Stimulated activated CD4-positive, alpha-beta T cell treated with anti-CD3 and anti-CD28 coated beads, Interleukin-12 subunit alpha, Interleukin-12 subunit beta, amount 100 ng/mL, for 24 hours (primary cell): ENCODE results near the gene KEL.

ENCODE experiments used
- DNase-seq, 2 experiments: peaks; one replicate each; pipeline ENCODE4 v3.0.0-alpha.2; 2020; ENCODE audit warnings: low read depth in 2 of 2

The KEL gene

GRCh38 chr7:142962991-142963390 is 828 bp upstream of the KEL start:
- no peak for DNase-seq

DNA sequence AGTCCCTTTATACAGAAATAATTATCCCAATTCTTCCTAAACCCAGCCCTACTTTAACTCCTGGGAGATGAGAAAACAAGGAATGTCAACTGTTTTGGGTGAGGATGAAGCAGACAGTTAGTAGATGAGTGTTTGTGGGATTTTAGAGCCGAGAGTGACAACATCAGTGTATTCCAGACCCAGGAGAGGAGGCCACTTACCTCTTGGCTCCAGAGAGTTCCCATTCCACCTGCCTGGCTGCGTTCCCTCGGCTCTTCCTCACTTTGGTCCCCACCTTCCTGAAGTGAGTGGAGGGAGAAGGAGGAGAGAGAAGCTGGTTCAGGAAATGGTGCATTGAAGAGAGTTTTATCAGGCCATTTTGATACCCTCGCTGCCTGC is 579 bp downstream of the KEL start:
- no peak for DNase-seq

GRCh38 chr7:142960955-142961512 is 1.1 kb downstream of the KEL start:
- DNase-seq = no peak

- no peak for DNase-seq
Observed at GRCh38 chr7:142959202-142959601, 3.0 kb downstream of the KEL start.

DNA sequence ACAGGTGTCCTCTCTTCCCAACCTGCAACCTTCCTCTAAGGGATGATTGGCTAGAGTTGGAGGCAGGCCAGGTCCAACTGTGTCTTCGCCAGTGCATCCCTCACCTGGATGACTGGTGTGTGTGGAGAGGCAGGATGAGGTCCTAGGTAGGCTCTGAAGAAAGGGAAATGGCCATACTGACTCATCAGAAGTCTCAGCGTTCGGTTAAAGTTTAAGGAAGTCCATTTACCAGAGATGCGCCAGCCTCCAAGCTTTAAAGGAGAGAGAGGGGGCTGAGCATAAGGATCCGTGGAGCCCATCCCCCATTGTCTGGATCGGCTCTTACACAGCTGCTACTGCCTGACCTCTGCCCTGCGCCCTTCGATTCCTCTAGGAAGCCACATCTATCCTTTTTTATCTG is 4.4 kb downstream of the KEL start:
- no peak for DNase-seq

DNA sequence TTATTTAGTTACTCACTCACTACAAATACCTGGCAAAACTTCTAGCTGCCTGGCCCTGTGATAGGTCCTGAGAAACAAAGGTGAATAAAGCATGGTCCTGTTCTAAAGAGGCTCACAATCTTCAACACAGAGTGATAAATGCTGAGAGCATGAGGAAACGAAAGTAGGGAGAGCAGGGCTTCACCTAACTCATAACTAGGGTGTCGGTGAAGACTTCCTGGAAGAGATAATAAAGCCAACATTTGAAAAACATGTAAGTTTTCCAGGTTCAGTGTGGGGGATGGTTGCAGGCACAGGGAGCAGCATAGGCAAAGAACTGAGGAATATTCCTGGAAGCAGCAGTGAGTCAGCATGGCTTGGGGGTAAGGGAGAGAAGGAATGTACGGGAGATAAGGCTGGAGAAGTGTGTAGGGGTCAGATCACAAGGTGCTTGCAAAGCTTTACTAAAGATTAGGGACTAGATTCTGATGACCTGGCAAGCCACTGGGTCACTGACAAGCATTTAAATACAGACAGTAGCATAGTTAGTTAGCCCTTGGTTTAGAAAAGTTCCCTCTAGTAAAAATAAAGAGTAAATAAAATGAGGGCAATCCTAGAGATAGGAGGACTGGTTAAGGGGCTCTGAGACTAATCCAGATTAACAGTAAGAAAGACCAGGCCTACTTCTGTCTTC is 5.1 kb downstream of the KEL start:
- no peak for DNase-seq

DNA sequence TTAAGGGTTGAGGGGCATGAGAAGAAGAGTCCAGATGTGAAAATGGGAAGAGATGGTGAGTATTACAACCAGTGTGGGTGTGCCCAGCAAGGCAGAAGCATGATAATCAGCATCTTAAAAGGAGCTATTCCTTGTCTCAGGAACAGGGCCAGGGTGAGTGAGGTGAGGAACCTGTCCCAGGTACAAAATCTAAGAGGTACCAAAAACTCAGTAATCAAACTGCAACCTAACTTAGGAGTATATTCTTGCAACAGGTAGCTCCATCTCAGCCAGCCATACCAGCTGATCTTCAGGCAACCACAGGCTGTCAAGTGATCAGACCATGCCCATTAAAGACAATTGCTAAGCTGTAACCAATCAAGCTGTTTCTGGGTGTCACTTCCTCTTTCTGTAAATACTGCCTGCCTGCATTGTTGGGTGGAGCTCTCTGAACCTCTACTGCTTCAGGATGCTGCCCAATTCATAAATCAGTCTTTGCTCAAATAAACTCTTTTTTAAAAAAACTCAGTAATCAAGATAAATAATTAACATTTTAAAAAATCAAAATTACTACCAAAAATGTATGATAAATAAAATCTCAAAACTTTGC is 7.4 kb downstream of the KEL start:
- DNase-seq = no peak

GRCh38 chr7:142950235-142950634 is 11.9 kb downstream of the KEL start:
- DNase-seq = no peak

GRCh38 chr7:142948603-142949002 is 13.6 kb downstream of the KEL start:
- DNase-seq = no peak

DNA sequence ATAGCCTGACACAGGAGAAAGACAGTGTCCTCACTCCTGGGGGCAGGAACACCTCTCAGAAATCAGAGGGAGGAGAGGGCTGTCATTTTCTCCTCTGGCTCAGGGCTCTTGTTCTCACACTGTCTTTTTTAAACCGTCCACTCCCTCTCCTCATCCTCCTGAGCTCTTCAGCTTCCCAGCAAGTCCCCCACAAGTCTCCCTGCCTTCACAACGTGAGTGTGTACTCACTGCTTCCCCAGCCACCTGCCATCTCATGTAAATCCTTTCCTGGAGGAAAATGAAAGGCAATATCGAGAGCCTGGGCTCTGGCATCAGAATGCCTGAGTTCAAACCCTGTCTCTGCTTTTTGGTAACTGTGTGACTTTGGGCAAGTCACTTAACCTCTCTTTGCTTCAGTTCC is 17.2 kb downstream of the KEL start:
- DNase-seq = no peak

- DNase-seq = no peak
Observed at GRCh38 chr7:142943706-142944268, 18.4 kb downstream of the KEL start.

DNA sequence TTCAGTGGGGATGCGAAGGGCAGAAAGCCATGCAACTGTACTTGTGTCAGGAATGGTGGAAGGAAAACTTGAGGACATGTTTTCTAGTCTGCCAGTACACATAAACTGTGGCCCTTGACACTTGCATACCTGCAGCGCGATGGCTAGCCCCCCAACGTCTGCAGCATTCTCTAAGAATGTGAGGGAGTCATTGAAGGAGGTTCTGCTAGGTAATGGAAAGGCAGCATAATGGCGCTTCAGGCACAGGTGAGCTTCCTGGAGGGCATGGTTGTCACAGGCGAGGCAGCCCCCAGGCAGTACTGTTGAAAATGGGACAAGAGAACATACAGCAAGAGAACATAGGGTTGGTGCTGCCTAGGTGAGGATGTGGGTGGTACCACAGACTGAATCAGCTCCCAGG is 19.4 kb downstream of the KEL start:
- no peak for DNase-seq

- no peak for DNase-seq
Observed at GRCh38 chr7:142941541-142941940, 20.6 kb downstream of the KEL start.

- DNase-seq = no peak
Observed at GRCh38 chr7:142940966-142941535, 21.1 kb downstream of the KEL start.

GRCh38 chr7:142939226-142939910 is 22.8 kb downstream of the KEL start, which contains the start of gene LLCFC1:
Gene LLCFC1 (plus strand): TSS chr7:142939484. CDS start chr7:142939622, 138 bp downstream.
- DNase-seq = no peak

GRCh38 chr7:142938611-142939010 is 23.6 kb downstream of the KEL start:
- no peak for DNase-seq

GRCh38 chr7:142935941-142936565 is 26.1 kb downstream of the KEL start:
- DNase-seq = no peak

DNA sequence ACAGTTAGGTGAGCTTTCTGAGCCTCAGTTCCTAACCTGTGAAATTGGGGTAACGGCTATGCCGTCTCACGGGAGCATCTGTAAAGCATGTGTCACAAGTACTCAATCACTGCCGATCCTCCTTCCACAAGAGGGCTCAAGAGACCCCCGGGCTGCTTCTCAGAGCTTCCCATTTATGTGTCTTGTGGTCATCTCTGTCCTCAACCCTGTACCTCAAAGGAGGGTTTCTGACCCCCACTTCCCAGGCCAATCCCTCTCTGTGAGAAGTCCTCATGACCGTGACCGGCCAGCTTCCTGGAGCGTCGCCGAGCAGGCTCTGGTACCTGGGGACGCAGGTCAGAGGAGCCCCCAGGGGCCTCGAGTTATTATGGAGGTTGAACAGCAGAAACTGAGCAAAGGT is 28.1 kb downstream of the KEL start:
- DNase-seq = no peak

DNA sequence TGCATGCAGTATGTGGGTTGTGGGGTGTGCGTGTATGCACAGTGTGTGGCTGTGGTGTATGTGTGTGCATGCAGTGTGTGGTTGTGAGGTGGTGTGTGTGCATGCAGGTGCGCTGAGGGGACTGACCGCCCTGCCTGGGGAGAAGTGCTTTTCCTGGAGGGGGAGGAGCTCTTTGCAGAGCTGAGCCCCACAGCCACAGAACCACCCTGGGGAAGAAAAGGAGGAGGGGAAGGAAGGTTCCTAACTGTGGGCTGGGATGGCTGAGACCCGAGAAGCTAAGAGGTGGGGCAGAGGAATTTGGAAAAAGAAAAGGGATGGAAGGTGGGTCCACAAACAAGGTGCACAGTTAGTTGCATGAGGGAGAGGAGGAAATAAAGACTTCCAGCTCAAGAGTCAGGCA is 28.5 kb downstream of the KEL start, which contains the start of gene TRPV5:
Gene TRPV5, minus strand, starts transcription at position 123 of the 400 bp plus-strand sequence. CDS start 287 bp downstream, outside the sequence.
- DNase-seq = no peak

- DNase-seq = no peak
Observed at GRCh38 chr7:142933092-142933475, 29.1 kb downstream of the KEL start.

DNA sequence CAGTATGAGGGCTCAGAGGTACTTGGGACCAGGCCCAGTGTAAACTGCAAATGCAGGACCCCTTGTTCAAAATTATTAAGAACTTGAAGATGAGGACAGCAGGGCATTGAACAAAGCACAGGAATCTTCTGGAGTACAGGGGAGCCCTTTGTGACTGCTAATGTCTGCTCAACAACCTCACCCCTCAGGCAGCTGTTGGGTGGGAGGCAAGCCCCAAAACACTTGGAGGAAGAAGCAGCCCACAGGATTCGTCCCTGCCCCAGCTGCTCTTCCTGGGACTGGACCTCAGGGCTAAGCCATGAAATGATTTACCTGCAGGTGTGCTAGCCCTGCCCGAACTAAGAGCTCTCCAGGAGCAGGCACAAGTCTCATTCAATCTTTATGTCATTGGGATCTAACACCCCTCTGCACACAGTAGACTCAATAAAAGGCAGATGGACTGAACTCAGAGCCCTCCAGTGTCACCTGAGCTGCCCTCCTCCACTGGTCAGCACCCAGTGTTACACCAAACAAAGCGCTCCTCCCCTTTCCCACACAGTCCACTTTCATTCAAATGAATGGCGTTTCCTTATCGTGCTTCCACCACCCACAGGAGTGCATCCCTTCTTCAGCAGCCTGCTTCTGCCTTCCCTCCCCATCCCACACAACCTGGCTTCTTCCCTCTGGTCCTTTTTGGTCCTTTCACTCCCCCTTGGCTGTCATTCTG is 29.6 kb downstream of the KEL start:
- DNase-seq = no peak
